GM10847 (cell line): ENCODE measurements around the gene PGLYRP2.

Source experiments
- POLR2A ChIP-seq: IDR thresholded peaks from 2 replicates; pipeline ENCODE4 v1.6.1; 2011; ENCODE audit not compliant: insufficient read length; ENCODE audit errors: extremely low read depth

The PGLYRP2 gene

GRCh38 chr19:15427350-15427700, 52.0 kb downstream of the PGLYRP2 start:
- TF ChIP-seq POLR2A: no peak

- no peak for TF ChIP-seq POLR2A
These were observed 52.6 kb downstream of the PGLYRP2 start for GRCh38 chr19:15426485-15427349.

GRCh38 chr19:15425321-15425950, 53.9 kb downstream of the PGLYRP2 start:
- no peak for TF ChIP-seq POLR2A

GRCh38 chr19:15424692-15425272, 54.5 kb downstream of the PGLYRP2 start:
- no peak for TF ChIP-seq POLR2A

GRCh38 chr19:15424121-15424520, 55.2 kb downstream of the PGLYRP2 start:
- no peak for TF ChIP-seq POLR2A

- TF ChIP-seq POLR2A: no peak
These were observed 56.2 kb downstream of the PGLYRP2 start for GRCh38 chr19:15423130-15423529.

- TF ChIP-seq POLR2A: no peak
These were observed 56.8 kb downstream of the PGLYRP2 start for GRCh38 chr19:15422296-15423075.

GRCh38 chr19:15421721-15422260, 57.5 kb downstream of the PGLYRP2 start:
- TF ChIP-seq POLR2A: no peak

GRCh38 chr19:15421136-15421695, 58.1 kb downstream of the PGLYRP2 start:
- no peak for TF ChIP-seq POLR2A

- TF ChIP-seq POLR2A: no peak
These were observed 59.8 kb downstream of the PGLYRP2 start for GRCh38 chr19:15419413-15420025.
